Raji (cell line): ENCODE measurements around the gene RGL2.

Experiments
- POLR2A ChIP-seq: IDR thresholded peaks from 2 replicates; pipeline ENCODE4 v1.6.1; 2011; ENCODE audit warnings: low read depth, low read length, control low read depth; ENCODE audit not compliant: insufficient read depth

Gene RGL2

GRCh38 chr6:33298773-33299236, at the start of gene RGL2:
TSS of gene RGL2 (minus strand) at chr6:33298942. CDS start at chr6:33298610, 332 bp downstream.
- TF ChIP-seq POLR2A = no peak

DNA sequence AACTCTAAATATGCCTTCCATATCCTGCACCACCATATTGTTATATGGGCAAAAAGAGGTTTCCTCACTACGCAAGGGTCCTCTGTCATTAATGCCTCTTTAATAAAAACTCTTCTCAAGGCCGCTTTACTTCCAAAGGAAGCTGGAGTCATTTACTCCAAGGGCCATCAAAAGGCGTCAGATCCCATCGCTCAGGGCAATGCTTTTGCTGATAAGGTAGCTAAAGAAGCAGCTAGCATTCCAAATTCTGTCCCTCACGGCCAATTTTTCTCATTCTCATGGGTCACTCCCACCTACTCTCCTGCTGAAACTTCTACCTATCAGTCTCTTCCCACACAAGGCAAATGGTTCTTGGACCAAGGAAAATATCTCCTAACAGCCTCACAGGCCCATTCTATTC, 49.1 kb upstream of the RGL2 start:
- no peak for TF ChIP-seq POLR2A

GRCh38 chr6:33344701-33345697, 46.3 kb upstream of the RGL2 start:
- TF ChIP-seq POLR2A = peak; percentile 36; the same call in 1 of the 2 replicates

DNA sequence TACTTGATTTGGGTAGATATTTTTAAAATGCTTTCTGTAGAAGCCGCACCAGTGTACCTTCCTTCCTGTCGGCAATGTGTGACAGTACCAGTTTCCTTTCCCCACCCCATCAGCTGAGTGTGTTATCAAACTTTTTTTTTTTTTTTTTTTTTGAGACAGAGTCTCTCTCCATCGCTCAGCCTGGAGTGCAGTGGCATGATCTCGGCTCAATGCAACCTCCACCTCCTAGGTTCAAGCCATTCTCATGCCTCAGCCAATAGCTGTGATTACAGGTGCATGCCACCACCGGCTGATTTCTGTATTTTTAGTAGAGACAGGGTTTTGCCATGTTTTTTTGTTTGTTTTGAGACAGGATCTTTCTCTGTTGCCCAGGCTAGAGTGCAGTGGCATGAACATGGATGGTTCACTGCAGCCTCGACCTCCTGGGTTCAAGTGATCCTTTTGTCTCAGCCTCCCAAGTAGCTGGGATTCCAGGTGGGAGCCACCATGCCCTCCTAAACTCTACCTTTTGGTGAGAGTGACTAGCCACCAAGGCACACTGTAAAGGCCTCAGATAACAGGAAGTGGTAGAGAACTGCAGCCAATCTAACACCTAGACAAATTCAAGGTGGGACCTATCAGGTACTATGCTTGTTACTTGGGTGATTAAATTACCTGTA, 45.3 kb upstream of the RGL2 start:
- no peak for TF ChIP-seq POLR2A

DNA sequence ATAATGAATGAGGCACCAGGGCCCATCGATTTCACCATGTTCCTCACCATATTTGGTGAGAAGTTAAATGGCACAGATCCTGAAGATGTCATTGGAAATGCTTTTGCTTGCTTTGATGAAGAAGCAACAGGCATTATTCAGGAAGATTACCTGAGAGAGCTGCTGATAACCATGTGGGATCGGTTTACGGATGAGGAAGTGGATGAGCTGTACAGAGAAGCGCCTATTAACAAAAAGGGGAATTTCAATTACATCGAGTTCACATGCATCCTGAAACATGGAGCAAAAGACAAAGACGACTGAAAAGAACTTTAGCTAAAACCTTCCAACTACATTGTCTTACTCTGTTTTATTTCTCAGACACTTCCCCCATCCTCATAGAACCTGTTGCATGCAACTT, 40.5 kb upstream of the RGL2 start:
- TF ChIP-seq POLR2A = no peak

DNA sequence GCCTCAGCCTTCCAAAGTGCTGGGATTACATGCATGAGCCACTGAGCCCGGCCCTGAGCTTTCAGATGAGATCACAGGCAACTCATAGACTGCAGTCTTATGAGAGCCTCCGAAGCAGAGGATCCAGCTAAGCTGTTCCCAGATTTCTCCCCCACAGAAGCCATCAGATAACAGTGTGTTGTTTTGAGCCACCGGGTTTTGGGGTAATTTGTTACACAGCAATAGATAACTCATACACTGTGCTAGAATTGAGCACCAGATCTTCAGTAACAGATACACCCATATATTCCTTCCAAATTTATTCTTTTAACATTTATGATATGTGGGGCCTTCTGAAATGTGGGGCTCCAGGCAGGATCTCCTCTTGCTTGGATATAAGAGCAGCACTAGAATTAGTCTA, 37.8 kb upstream of the RGL2 start:
- TF ChIP-seq POLR2A = no peak

DNA sequence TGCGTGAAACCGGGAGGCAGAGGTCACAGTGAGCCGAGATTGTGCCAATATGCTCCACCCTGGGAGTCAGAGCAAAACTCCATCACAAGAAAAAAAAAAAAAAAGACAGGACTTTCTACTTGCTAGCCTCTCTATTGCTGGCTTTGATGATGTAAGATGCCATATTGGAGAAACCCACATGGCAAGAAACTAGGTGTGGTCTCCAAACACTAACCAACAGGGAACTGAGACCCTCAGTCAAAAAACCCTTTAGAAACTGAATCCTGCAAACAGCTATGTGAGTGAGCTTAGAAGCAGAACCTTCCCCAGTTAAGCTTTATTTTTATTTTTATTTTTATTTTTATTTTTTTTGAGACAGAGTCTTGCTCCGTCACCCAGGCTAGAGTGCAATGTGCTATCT, 37.2 kb upstream of the RGL2 start:
- TF ChIP-seq POLR2A = no peak

DNA sequence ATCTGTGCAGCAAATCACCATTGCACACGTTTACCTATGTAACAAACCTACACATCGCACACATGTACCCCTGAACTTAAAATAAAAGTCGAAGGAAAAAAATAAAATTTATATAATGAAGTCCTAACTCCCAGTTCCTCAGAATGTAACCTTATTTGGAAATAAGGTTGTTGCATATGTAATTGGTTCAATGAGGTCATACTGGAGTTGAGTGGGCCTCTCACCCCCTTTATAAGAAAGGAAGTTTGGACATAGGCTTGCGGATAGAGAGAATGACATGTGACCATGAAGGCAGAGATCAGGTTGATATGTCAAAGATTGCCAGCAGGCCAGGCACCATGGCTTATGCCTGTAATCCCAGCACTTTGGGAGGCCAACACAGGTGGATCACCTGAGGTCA, 34.9 kb upstream of the RGL2 start:
- TF ChIP-seq POLR2A = no peak

DNA sequence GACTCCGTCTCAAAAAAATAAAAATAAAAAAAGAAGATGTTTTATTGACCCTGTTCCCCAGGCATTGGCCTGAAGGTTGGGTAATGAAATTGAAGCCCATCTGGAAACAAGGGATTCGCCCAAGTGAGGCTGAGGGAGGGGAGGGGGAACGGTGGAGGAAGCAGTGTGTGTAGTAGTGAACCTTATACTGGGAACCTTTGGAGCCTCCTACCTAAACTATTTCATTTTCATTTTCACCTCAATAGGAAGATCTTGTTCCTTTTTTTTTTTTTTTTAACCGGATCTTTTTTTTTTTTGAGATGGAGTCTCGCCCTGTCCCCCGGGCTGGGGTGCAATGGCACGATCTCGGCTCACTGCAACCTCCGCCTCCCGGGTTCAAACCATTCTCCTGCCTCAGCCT, 32.0 kb upstream of the RGL2 start:
- no peak for TF ChIP-seq POLR2A

DNA sequence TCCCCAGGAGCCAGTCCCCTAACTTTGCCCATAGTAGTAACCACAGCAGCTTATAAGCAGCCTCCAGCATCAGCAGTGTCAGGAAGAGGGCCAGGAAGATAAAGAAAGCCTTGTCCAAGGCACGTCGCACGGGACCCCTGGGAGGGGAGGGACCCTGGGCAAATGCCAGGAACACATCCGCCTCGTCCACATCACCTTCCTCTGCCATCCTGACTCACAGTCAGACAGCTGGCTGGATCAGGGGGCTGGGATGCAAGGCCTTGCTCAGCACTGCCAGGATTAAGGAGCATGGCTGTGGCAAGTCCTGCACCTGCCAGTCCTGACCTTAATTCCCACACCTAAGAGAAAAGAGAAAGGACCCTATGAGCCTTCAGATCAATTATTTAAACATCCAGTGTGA, 30.3 kb upstream of the RGL2 start:
- no peak for TF ChIP-seq POLR2A

- TF ChIP-seq POLR2A = no peak
These were observed 25.4 kb upstream of the RGL2 start for GRCh38 chr6:33324125-33324524.

GRCh38 chr6:33323623-33323948, 24.8 kb upstream of the RGL2 start:
- no peak for TF ChIP-seq POLR2A

- no peak for TF ChIP-seq POLR2A
These were observed 22.5 kb upstream of the RGL2 start for GRCh38 chr6:33321227-33321626.

DNA sequence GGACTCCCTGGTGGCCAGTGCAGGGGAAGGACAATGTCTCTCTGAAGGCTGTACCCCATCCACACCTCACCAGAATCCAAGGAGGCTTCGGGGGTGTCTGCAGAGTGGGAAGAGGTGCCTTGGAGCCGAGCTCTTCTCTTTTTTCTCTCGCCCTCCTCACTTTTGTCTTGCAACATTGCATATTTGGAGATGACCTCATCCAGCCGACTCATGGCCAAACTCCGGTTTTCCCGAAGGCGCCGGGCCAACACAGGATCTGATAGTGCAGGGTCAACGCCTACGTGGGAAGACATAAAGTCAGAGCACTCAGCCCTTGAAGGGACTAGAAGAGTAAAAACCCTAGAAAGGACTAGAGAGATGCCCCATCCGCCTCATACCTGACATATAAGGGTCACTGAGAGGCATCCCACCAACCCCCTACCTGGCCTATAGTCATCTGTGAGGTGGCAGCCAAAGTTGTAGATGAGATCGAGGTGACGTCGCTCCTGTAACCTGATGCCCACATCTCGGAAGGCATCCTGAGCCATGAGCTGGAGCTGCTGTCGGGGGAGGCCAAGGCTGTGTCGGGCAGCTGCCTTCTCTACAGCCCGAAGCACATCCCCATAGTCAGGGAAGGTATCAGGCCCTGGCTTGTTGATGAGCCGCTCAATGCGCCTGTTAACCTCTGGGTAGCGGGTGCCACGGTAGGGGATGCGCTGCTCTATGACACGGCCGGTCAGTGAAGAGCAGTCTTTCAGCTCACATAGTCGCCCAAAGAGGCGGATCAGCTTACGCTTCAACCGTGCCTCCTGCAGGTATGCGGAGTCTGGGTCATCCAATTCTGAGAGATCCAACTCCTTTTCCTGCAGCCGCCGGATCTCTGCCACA, 21.8 kb upstream of the RGL2 start:
- no peak for TF ChIP-seq POLR2A

DNA sequence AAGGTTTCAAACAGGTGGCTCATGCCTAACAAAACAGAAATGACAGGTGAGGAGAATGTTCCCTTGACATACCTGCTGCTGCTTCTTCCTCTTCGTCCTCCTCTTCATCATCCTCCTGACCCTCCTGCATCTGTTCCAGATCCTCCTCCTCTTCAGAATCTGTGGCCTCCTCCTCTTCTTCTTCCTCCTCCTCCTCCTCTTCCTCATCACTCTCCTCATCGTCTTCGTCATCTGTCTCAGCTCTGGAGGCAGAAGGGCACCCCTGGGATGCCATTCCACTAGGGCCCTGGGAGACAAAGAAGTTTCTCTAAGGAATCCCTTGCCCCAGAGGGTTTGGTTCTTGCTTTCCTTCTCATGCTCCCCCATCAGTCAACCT, 21.2 kb upstream of the RGL2 start:
- TF ChIP-seq POLR2A = no peak

DNA sequence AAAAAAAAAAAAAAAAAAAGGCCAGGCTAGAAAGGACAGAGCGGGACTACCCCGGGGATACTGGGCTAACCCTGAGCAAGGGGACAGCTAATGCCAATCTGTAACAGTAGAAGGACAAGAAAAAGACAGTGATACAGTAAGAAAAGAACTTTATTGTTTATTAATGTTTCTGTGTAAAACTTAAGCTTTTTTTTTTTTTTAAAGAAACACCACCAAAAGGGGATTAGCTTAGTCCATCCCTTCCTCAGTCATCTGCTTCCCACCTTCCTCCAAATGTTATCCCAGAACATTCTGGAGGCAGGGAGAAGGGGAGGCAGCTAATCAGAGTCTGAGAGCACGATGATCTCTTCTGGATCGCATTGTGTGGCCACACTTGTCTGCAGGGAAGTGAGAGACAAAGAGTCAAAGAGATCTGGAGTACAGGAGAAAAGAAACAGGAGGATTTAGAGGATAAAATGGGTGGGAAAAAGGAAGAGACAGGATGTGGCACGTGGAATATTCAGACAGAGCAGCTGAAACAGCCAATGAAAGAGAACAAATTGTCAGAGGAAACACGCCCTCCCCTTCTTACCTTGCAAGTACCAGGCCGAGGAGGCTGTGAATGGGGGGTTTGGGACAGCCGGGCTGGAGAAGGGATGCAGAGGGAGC, 19.8 kb upstream of the RGL2 start:
- no peak for TF ChIP-seq POLR2A
